SW 1271 (cell line): ENCODE results near the gene NOL9.
"Not testable (repeated sequence)": the region's sequence is repeated elsewhere in the genome, so short reads cannot be mapped to it uniquely, and the experiment has no call there.

ENCODE experiments used
- DNase-seq, 2 experiments: peaks; one replicate each; lab custom pipeline; 2025; lab: John Stamatoyannopoulos, UW

The NOL9 gene

GRCh38 chr1:6554031-6554906 is at the start of gene NOL9:
TSS of gene NOL9 (minus strand) at chr1:6554513. CDS start at chr1:6554502, 11 bp downstream.
- peak; percentile 38 to 81 for DNase-seq

GRCh38 chr1:6603238-6603914 is 49.1 kb upstream of the NOL9 start:
- peak; percentile 34 to 59 for DNase-seq

GRCh38 chr1:6602669-6603237 is 48.4 kb upstream of the NOL9 start, which contains the start of gene KLHL21:
TSS of gene KLHL21 (minus strand) at chr1:6602869. CDS start at chr1:6602817, 52 bp downstream.
- DNase-seq = peak; percentile 24 to 80

- no peak for DNase-seq
Measured at GRCh38 chr1:6601923-6602668, 47.8 kb upstream of the NOL9 start.

DNA sequence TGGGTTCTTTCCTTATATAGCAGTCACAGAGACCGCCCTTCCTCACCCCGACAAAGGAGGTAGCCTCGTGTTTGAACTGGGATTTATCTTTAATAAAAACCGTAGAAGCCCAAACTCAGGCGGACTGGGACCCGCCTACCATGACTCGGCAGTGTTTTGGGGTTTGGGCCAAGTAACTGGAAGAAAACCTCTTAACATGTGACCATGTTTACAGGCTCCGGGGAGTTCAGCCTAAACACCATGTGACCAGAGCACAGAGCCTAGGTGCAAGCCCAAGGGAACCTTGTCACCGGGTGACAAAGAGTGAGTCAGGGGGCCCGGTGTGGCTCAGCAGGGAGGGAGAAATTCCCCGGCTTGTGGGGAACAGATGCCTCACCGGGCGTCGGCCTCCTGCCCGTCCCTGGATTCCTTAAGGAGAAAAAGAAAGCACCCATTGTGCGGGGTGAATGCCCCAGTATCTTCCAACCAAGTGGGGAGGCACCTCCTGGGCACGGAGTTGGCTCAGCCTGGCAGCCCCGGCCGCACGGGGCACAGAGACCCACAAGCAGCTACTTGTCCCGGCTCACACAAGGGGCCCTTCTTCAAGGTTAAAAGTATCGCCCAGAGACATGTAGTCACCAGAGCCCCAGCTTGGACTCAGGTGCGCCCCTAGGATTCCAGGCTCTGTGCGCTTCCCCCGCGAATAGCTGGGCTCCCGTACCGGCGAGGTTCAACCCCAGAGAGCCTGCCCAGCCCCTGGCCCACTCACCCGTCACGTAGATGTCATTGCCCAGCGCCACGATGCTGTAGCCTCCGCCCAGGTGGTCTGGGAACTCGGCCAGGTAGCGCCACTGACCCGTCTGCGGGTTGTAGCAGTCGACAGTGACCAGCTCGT is 47.0 kb upstream of the NOL9 start:
- DNase-seq = peak; percentile 72 to 75

GRCh38 chr1:6600410-6601048 is 46.2 kb upstream of the NOL9 start:
- no peak for DNase-seq

GRCh38 chr1:6599991-6600390 is 45.7 kb upstream of the NOL9 start:
- DNase-seq = not testable (repeated sequence)

DNA sequence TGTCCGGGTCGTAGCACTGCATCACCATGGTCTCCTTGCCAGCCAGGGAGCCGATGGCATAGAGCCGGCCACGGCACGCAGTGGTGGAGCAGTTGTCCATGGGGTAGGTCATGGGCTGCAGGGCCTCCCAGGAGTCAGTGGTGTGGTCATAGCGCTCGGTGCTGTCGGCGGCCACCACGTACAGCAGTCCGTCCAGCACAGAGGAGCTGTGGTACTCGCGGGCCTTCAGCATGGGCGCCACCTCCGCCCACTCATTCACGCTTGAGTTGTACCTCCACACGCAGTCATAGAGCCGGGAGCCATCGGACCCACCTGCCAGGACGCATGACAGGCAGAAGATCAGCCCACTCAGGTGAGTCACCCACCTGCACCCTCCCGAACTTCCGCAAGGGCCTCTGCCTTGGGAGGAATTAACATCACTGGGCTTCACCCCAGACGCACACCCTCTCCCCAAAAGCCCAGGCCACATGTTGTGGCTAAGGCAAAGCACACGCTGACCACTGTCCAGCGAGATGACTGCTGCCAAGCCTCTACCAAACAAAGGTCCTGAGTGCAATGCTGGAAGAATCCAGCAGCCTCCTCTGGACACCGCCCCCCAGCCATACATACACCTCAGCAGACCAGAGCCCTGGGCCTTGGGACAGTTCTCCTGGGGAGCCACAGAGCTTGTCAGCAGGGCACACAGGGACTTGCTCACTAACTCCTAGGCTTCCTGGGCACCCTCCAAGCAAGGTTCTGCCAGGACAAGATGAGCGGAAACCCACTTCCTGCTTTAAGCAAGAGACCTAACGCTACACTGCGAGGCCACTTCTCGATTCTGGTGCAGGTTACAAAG is 45.0 kb upstream of the NOL9 start:
- DNase-seq = no peak

GRCh38 chr1:6597777-6598131 is 43.4 kb upstream of the NOL9 start:
- DNase-seq = no peak

DNA sequence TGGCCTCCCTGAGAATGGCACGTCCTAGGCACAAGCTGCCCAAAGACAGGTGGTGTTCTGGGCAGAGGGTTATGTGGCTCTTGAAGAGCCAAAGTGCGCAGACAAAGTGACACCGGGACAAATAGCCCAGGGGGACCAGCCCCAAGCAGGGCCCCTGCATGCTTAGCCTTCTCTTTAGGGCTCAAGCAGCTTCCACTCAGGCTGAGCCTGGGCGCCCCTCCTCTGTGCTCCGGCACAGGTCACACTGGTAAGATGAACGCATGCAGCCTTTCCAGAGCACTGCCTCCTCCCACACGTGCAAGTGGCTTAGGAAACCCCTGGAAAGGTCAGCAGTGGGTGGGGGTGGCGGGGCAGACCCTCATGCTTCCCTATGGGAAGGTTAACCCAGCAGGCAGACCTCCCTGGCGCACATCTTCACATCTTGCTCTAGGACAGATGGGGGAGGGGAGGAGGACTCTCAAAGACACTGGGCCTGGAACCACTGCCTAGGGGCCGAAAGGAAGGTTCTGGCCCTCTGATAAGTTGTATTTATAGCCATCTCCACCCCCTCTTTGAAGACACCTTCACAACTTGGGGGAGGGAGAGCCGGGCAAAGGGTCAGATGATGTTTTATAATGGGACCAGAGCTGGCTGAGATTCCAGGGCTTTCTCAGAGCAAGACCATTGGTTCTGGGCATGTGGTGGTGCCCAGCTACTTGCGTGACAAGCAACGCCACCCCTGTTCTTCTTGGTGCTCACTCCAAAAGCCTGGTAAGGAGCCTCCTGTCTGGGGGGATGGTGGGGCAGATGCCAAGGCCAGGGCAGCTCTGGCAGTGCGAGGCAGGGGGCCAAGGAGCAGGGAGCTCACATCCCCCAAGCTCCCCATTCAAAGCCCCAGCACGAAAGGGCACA is 42.8 kb upstream of the NOL9 start:
- no peak for DNase-seq

- no peak for DNase-seq
Measured at GRCh38 chr1:6596351-6596750, 42.0 kb upstream of the NOL9 start.

GRCh38 chr1:6594977-6595740 is 40.8 kb upstream of the NOL9 start:
- DNase-seq = no peak

DNA sequence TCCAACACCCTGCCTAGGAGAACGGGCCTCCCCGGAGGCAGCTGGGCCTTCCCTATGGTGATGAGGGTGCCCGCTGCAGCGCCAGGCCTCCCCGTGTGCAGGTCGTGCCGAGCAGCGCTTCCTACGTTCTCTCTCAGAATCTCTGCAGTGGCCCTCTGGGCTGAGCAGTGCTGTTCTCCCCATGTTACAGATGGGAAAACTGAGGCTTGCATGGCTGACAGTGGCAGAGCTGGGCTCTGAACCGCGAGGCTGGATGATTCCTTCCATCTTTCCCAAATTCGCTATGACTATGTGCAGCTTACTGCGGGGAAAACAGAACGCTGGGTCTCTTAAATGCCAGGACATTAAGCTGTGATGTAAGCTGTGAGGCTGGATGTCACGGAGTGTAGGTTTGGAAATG is 39.5 kb upstream of the NOL9 start:
- DNase-seq = no peak

GRCh38 chr1:6592865-6593593 is 38.7 kb upstream of the NOL9 start:
- DNase-seq = no peak

- DNase-seq = no peak
Measured at GRCh38 chr1:6592441-6592840, 38.1 kb upstream of the NOL9 start.

DNA sequence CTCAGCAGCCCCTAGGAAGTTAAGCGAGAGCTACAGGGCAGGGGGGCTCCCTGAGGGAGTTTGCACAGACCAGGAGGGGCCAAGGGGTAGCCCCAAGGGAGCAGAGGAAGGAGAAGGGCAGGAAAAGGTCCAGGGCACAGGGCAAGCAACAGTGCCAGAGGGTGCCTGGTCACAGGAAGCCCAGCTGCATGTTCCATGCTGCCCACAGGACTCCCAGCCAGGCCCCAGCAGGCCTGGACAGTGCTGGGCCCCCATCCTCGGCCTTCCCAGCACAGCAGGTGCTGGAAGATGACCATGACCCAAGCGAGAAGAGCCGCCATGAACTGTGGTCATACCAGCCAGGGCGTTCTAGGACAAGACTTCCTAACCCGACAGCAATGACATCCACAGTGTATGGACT is 37.3 kb upstream of the NOL9 start:
- DNase-seq = no peak

DNA sequence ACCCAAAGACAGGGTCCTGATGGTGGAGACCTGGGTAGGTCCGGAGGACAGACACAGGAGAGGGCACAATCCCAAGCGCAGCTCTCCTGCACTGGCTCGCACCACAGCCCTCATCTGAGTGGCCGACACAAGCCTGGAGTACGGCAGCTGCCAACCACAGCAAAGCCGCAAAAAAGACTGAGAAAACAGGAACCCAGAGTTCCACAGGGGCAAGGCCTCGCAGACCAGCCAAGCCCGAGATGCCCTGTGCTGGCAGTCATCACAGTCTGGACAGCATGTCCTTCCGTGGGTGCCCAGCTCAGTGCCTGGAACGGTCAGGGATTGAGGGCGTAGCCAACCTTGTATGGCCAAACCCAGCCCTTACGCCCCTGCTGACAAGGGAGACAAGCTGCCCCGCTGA is 36.9 kb upstream of the NOL9 start:
- DNase-seq = no peak
